AG04450 (cell line): ENCODE measurements around the gene NAV3. TPM values are rescaled to one million over a fixed set of nuclear protein-coding genes. Genes with fewer than 3 reads are reported as not detected.
"Not testable (repeated sequence)": the region's sequence is repeated elsewhere in the genome, so short reads cannot be mapped to it uniquely, and the experiment has no call there.

Source experiments
- CTCF ChIA-PET: fragments of 300-600, 350-600 bp; formaldehyde crosslinking; extraction: SDS; loops from one replicate; lab custom pipeline; 2022; ENCODE audit warnings: antibody characterized with exemption, inconsistent platforms; lab: Charles Lee
- POLR2A ChIA-PET: fragments of 350-600 bp; formaldehyde crosslinking; extraction: SDS; loops from one replicate; lab custom pipeline; 2021; ENCODE audit warnings: antibody characterized with exemption, inconsistent platforms; lab: Yijun Ruan, JAX
- DNase-seq: peaks from one replicate; pipeline ENCODE4 v3.0.0-alpha.2; 2011; ENCODE audit warnings: low read depth, low spot score
- H3K27ac ChIP-seq: one replicate; pipeline ENCODE4 v1.5.1; 2012; ENCODE audit warnings: low read depth, low read length, control low read depth
- H3K27me3 ChIP-seq: one replicate; pipeline ENCODE4 v1.6.0; 2012; ENCODE audit warnings: low read length; ENCODE audit not compliant: control insufficient read depth, insufficient read depth
- H3K4me3 ChIP-seq: 2 replicates; pipeline ENCODE4 v1.5.1; 2011; ENCODE audit warnings: mild to moderate bottlenecking, low read depth, low read length, control low read depth
- H3K9me3 ChIP-seq: 2 replicates; pipeline ENCODE4 v1.5.1; 2012; ENCODE audit warnings: low read length; ENCODE audit not compliant: control insufficient read depth, insufficient read depth
- polyA plus RNA-seq: library from polyadenylated mRNA; depleted of rRNA; stranded (reverse); fragments of >200 nt; gene quantifications from 2 replicates; pipeline ENCODE4 v1.2.3, GENCODE V29; 2011
- TF ChIP-seq, protein P1 (sequence below): IDR thresholded peaks from 2 replicates; pipeline ENCODE4 v1.5.1; 2011; ENCODE audit warnings: low read depth, low read length, control low read depth, inconsistent platforms

NAV3 gene
- polyA plus RNA-seq, 1 experiment = 36.1 TPM

DNA sequence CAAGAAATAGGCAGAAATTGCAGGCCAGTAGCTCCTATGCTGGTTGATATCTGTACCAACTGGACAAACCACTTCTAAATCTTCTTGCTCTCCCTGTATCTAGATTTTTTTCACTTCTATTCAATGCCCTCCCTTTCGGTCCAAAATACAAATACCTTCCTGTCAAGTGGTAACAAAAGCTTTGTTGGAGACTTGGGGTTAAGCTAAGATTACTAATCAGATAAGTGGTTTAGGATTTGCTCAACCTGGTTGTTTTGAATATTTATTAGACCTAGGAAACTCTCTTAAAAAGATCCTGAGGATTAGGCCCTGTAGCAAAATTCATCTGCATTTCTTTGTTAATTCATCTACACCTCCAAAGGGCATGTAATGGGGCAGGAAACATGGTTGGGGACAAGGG lies 410.1 kb downstream of the NAV3 start:
- H3K27me3 ChIP-seq = no peaks in the 10 kb centered on the region
- ChIA-PET CTCF (no interaction called here), POLR2A (no interaction called here)
- H3K9me3 ChIP-seq = no peaks in the 10 kb centered on the region
- TF ChIP-seq, protein P1, sequence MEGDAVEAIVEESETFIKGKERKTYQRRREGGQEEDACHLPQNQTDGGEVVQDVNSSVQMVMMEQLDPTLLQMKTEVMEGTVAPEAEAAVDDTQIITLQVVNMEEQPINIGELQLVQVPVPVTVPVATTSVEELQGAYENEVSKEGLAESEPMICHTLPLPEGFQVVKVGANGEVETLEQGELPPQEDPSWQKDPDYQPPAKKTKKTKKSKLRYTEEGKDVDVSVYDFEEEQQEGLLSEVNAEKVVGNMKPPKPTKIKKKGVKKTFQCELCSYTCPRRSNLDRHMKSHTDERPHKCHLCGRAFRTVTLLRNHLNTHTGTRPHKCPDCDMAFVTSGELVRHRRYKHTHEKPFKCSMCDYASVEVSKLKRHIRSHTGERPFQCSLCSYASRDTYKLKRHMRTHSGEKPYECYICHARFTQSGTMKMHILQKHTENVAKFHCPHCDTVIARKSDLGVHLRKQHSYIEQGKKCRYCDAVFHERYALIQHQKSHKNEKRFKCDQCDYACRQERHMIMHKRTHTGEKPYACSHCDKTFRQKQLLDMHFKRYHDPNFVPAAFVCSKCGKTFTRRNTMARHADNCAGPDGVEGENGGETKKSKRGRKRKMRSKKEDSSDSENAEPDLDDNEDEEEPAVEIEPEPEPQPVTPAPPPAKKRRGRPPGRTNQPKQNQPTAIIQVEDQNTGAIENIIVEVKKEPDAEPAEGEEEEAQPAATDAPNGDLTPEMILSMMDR = no peak
- no peak overlapping the region for H3K4me3 ChIP-seq
- no peak overlapping the region for H3K27ac ChIP-seq
- no peak for DNase-seq

- Histone ChIP-seq H3K27me3 (no peaks in the 10 kb centered on the region), H3K9me3 (no peaks in the 10 kb centered on the region), H3K27ac (no peak overlapping the region), H3K4me3 (no peak overlapping the region)
- ChIA-PET CTCF (no interaction called here), POLR2A (no interaction called here)
- TF ChIP-seq, protein P1 = no peak
- no peak for DNase-seq
Measured at GRCh38 chr12:78241446-78241845, 410.8 kb downstream of the NAV3 start.

DNA sequence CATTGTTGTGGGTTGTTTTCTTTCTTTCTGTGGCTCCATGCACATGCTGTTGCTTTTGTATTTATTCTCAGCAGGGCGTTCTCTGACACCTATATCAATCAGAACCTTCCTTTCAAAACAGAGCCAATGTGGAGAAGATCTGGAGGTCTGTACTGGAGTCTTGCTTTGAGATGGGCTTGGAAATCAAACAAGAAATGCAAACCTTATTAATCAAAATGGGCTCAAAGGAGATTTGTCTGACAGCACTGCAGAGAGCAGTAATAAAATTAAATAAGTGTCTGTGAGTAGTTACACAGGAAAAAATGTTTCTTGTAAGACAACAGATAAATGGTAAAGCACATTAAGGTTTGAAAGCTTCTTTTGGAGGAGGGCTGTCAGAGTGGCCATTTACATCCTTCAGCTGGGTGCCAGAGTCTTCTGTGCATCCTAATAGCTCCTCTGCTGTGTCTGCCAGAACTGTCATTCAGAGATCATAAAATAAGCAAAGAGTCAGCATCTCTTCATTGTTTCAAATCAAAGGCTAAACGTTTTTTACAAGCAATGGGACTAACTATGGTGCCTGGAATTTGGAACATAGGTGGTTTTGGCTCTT lies 414.3 kb downstream of the NAV3 start:
- ChIA-PET POLR2A (no interaction called here), CTCF (no interaction called here)
- H3K27ac ChIP-seq = no peak overlapping the region
- TF ChIP-seq, protein P1 = no peak
- H3K9me3 ChIP-seq = no peaks in the 10 kb centered on the region
- H3K4me3 ChIP-seq = no peak overlapping the region
- H3K27me3 ChIP-seq = no peaks in the 10 kb centered on the region
- no peak for DNase-seq

- Histone ChIP-seq H3K4me3 (no peak overlapping the region), H3K27me3 (no peaks in the 10 kb centered on the region), H3K27ac (no peak overlapping the region), H3K9me3 (no peaks in the 10 kb centered on the region)
- TF ChIP-seq, protein P1 = no peak
- ChIA-PET POLR2A (no interaction called here), CTCF (no interaction called here)
- no peak for DNase-seq
Measured at GRCh38 chr12:78248321-78248720, 417.6 kb downstream of the NAV3 start.

DNA sequence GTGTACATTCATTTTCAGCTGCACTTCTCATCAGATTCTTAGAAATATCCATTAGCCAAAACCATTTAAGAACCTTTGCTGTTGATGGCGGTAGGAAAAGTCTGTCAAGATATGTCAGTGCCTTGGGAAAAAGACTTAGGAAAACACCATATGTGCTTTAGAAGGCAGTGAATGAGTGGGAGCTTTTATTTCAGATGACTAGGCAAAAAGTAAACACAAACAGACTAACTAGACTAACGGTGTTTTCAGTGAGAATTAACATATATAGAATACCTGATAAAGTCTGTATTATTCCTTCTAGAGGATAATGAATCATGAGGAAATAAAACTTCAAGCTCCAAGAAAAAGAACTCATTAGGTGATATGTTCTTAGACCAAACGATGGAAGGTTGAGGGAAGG lies 418.9 kb downstream of the NAV3 start:
- Histone ChIP-seq H3K9me3 (no peaks in the 10 kb centered on the region), H3K4me3 (no peak overlapping the region), H3K27me3 (no peaks in the 10 kb centered on the region), H3K27ac (no peak overlapping the region)
- DNase-seq = no peak
- POLR2A ChIA-PET = no interaction called here
- CTCF ChIA-PET = no interaction called here
- TF ChIP-seq, protein P1 = no peak

GRCh38 chr12:78257662-78258061 lies 427.0 kb downstream of the NAV3 start:
- H3K4me3 ChIP-seq, H3K9me3 ChIP-seq, H3K27ac ChIP-seq, CTCF ChIA-PET, DNase-seq, POLR2A ChIA-PET, H3K27me3 ChIP-seq: not testable (repeated sequence)
